Activated T-cell treated with anti-CD3 and anti-CD28 coated beads, Interleukin-2, amount 50 U/mL, for 72 hours (primary cell): ENCODE results near the gene PRR36. TPM values are rescaled to one million over a fixed set of nuclear protein-coding genes. Genes with fewer than 3 reads are reported as not detected.

Experiments used
- ATAC-seq, 2 donors: fragments of 150-1000 bp; cut with Tn5 transposase; replicated peaks in 1 of 2; 2 replicates each; pipeline ENCODE4 v1.10.0; 2021; ENCODE audit warnings: moderate library complexity in 2 of 2, mild to moderate bottlenecking in 1 of 2
- DNase-seq, 2 donors: peaks; one replicate each; pipeline ENCODE4 v3.0.0; 2021 to 2022; ENCODE audit warnings: mixed read lengths in 1 of 2
- H3K27ac Mint-ChIP-seq: one replicate; pipeline ENCODE4 v1.8.0; 2022; ENCODE audit warnings: mild to moderate bottlenecking, moderate library complexity, mixed read lengths
- H3K27me3 Mint-ChIP-seq: one replicate; pipeline ENCODE4 v1.8.0; 2022; ENCODE audit warnings: low read depth, mixed read lengths
- H3K36me3 Mint-ChIP-seq, 2 donors: one replicate each; pipeline ENCODE4 v1.8.0; 2022; ENCODE audit warnings: mixed read lengths in 2 of 2, mild to moderate bottlenecking in 1 of 2; ENCODE audit not compliant: insufficient read depth in 2 of 2
- H3K4me1 Mint-ChIP-seq: one replicate; pipeline ENCODE4 v1.8.0; 2022; ENCODE audit warnings: low read depth, mixed read lengths
- H3K4me3 Mint-ChIP-seq, 2 donors: one replicate each; pipeline ENCODE4 v1.8.0; 2022; ENCODE audit warnings: mild to moderate bottlenecking in 2 of 2, mixed read lengths in 2 of 2, moderate library complexity in 2 of 2
- H3K9me3 Mint-ChIP-seq, 2 donors: one replicate each; pipeline ENCODE4 v1.8.0; 2022; ENCODE audit warnings: mixed read lengths in 2 of 2
- total RNA-seq, 2 donors: library from RNA; stranded (reverse); gene quantifications; one replicate each; pipeline ENCODE4 v1.2.3, GENCODE V29; 2022

Gene PRR36
- total RNA-seq, 2 donors from 2014 or later, result 0.63 to 0.96 TPM

GRCh38 chr19:7869453-7869909 lies 4.7 kb downstream of the PRR36 start:
- H3K4me1 Mint-ChIP-seq, result peaks cover 47% of the 10 kb centered on the region
- H3K27ac Mint-ChIP-seq, result no peak overlapping the region
- H3K9me3 Mint-ChIP-seq, result no peaks in the 10 kb centered on the region
- ATAC-seq, result peak; percentile 64 to 66
- peaks cover 48% of the 10 kb centered on the region for H3K27me3 Mint-ChIP-seq
- no peaks in the 10 kb centered on the region for H3K36me3 Mint-ChIP-seq
- peak overlapping the region; percentile 80 to 86 for H3K4me3 Mint-ChIP-seq
- peak; percentile 85 to 88 for DNase-seq

GRCh38 chr19:7868671-7869452 lies 5.3 kb downstream of the PRR36 start:
- Mint-ChIP-seq H3K27ac (no peak overlapping the region), H3K36me3 (no peaks in the 10 kb centered on the region), H3K9me3 (no peaks in the 10 kb centered on the region), H3K4me3 (peak overlapping the region; percentile 84 to 86), H3K27me3 (peaks cover 52% of the 10 kb centered on the region), H3K4me1 (peaks cover 46% of the 10 kb centered on the region)
- ATAC-seq, result peak; percentile 75 to 78
- DNase-seq, result peak; percentile 89 to 91

- ATAC-seq, result no peak
- Mint-ChIP-seq H3K36me3 (no peaks in the 10 kb centered on the region), H3K4me3 (peak overlapping the region; percentile 83 to 84), H3K4me1 (peaks cover 46% of the 10 kb centered on the region), H3K9me3 (no peaks in the 10 kb centered on the region), H3K27me3 (peaks cover 47% of the 10 kb centered on the region), H3K27ac (no peak overlapping the region)
- peak in 1 of 2 donors; percentile 62 for DNase-seq
Observed at GRCh38 chr19:7868326-7868670, 5.9 kb downstream of the PRR36 start.

GRCh38 chr19:7867092-7867844 lies 6.9 kb downstream of the PRR36 start:
- ATAC-seq (no peak), DNase-seq (no peak)
- H3K27ac Mint-ChIP-seq, result no peak overlapping the region
- H3K9me3 Mint-ChIP-seq, result no peaks in the 10 kb centered on the region
- H3K4me3 Mint-ChIP-seq, result no peak overlapping the region
- peaks cover 42% of the 10 kb centered on the region for H3K4me1 Mint-ChIP-seq
- H3K36me3 Mint-ChIP-seq, result no peaks in the 10 kb centered on the region
- H3K27me3 Mint-ChIP-seq, result peaks cover 41% of the 10 kb centered on the region

- ATAC-seq, result no peak
- Mint-ChIP-seq H3K36me3 (no peaks in the 10 kb centered on the region), H3K27me3 (peaks cover 34% of the 10 kb centered on the region), H3K4me1 (peaks cover 36% of the 10 kb centered on the region), H3K27ac (no peak overlapping the region), H3K4me3 (no peak overlapping the region), H3K9me3 (no peaks in the 10 kb centered on the region)
- no peak for DNase-seq
Observed at GRCh38 chr19:7866399-7867091, 7.6 kb downstream of the PRR36 start.

GRCh38 chr19:7865262-7865911 lies 8.8 kb downstream of the PRR36 start:
- DNase-seq, result no peak
- Mint-ChIP-seq H3K27me3 (peaks cover 28% of the 10 kb centered on the region), H3K4me3 (peak overlapping the region; percentile 30 to 32), H3K4me1 (peaks cover 24% of the 10 kb centered on the region), H3K27ac (no peak overlapping the region), H3K9me3 (no peaks in the 10 kb centered on the region), H3K36me3 (no peaks in the 10 kb centered on the region)
- ATAC-seq, result no peak

- DNase-seq (no peak), ATAC-seq (no peak)
- peaks cover 28% of the 10 kb centered on the region for H3K27me3 Mint-ChIP-seq
- no peak overlapping the region for H3K4me3 Mint-ChIP-seq
- H3K36me3 Mint-ChIP-seq, result no peaks in the 10 kb centered on the region
- peaks cover 18% of the 10 kb centered on the region for H3K4me1 Mint-ChIP-seq
- no peak overlapping the region for H3K27ac Mint-ChIP-seq
- no peaks in the 10 kb centered on the region for H3K9me3 Mint-ChIP-seq
Observed at GRCh38 chr19:7864690-7865074, 9.5 kb downstream of the PRR36 start.

- Mint-ChIP-seq H3K27me3 (peaks cover 28% of the 10 kb centered on the region), H3K36me3 (no peaks in the 10 kb centered on the region), H3K9me3 (no peaks in the 10 kb centered on the region), H3K4me3 (peak overlapping the region in 1 of 2 donors; percentile 40), H3K4me1 (peaks cover 18% of the 10 kb centered on the region), H3K27ac (no peak overlapping the region)
- DNase-seq, result no peak
- no peak for ATAC-seq
Observed at GRCh38 chr19:7863971-7864689, 10.1 kb downstream of the PRR36 start.

- H3K4me3 Mint-ChIP-seq, result peak overlapping the region in 1 of 2 donors; percentile 40
- no peak for DNase-seq
- no peak overlapping the region for H3K27ac Mint-ChIP-seq
- peak in 1 of 2 donors; percentile 10 for ATAC-seq
- H3K9me3 Mint-ChIP-seq, result no peaks in the 10 kb centered on the region
- H3K4me1 Mint-ChIP-seq, result peaks cover 12% of the 10 kb centered on the region
- peaks cover 28% of the 10 kb centered on the region for H3K27me3 Mint-ChIP-seq
- no peaks in the 10 kb centered on the region for H3K36me3 Mint-ChIP-seq
Observed at GRCh38 chr19:7863157-7863970, 10.8 kb downstream of the PRR36 start.

- Mint-ChIP-seq H3K27ac (no peak overlapping the region), H3K27me3 (peaks cover 24% of the 10 kb centered on the region), H3K4me3 (peak overlapping the region; percentile 49 to 78), H3K9me3 (no peaks in the 10 kb centered on the region), H3K4me1 (peaks cover 11% of the 10 kb centered on the region), H3K36me3 (no peaks in the 10 kb centered on the region)
- ATAC-seq (peak; percentile 68 to 76), DNase-seq (peak; percentile 84 to 86)
Observed at GRCh38 chr19:7862413-7862951, 11.7 kb downstream of the PRR36 start.

- Mint-ChIP-seq H3K27me3 (peaks cover 18% of the 10 kb centered on the region), H3K4me1 (peaks cover 11% of the 10 kb centered on the region), H3K27ac (no peak overlapping the region), H3K9me3 (no peaks in the 10 kb centered on the region), H3K36me3 (no peaks in the 10 kb centered on the region), H3K4me3 (peak overlapping the region; percentile 49 to 78)
- ATAC-seq (peak; percentile 18 to 32), DNase-seq (no peak)
Observed at GRCh38 chr19:7861619-7862412, 12.4 kb downstream of the PRR36 start.
